Measurements from ENCODE around the gene RSKR. TPM values are rescaled to one million over a fixed set of nuclear protein-coding genes. Genes with fewer than 3 reads are reported as not detected.

The RSKR gene
- total RNA-seq, 1 donor from 2014 or later = 34.2 TPM

GRCh38 chr17:28571361-28572122 is 42.4 kb downstream of the RSKR start, which contains the start of gene PIGS:
PIGS (minus strand) TSS chr17:28571524; CDS start chr17:28571496, 28 bp downstream.
- no peaks in the 10 kb centered on the region for H3K9me3 Mint-ChIP-seq
- H3K27me3 Mint-ChIP-seq (ENCODE audit: low read depth) = no peaks in the 10 kb centered on the region
- peak within 1 kb of the TSS; percentile 35 for H3K27ac Mint-ChIP-seq (ENCODE audit: unreplicated experiment)
- TF ChIP-seq, protein P1, sequence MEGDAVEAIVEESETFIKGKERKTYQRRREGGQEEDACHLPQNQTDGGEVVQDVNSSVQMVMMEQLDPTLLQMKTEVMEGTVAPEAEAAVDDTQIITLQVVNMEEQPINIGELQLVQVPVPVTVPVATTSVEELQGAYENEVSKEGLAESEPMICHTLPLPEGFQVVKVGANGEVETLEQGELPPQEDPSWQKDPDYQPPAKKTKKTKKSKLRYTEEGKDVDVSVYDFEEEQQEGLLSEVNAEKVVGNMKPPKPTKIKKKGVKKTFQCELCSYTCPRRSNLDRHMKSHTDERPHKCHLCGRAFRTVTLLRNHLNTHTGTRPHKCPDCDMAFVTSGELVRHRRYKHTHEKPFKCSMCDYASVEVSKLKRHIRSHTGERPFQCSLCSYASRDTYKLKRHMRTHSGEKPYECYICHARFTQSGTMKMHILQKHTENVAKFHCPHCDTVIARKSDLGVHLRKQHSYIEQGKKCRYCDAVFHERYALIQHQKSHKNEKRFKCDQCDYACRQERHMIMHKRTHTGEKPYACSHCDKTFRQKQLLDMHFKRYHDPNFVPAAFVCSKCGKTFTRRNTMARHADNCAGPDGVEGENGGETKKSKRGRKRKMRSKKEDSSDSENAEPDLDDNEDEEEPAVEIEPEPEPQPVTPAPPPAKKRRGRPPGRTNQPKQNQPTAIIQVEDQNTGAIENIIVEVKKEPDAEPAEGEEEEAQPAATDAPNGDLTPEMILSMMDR (conservative IDR thresholded peaks at IDR 0.05) = no peak
- DNase-seq (ENCODE audit: low read depth, low spot score) = peak; percentile 91
- H3K36me3 Mint-ChIP-seq (ENCODE audit: low read depth) = peaks cover 6% of the 10 kb centered on the region
- peaks cover 38% of the 10 kb centered on the region for H3K4me1 Mint-ChIP-seq
- peak within 1 kb of the TSS; percentile 95 for H3K4me3 Mint-ChIP-seq

- Mint-ChIP-seq H3K9me3 (no peaks in the 10 kb centered on the region), H3K27ac (ENCODE audit: unreplicated experiment) (peak overlapping the region; percentile 35), H3K4me1 (peaks cover 31% of the 10 kb centered on the region), H3K36me3 (ENCODE audit: low read depth) (peaks cover 6% of the 10 kb centered on the region), H3K27me3 (ENCODE audit: low read depth) (no peaks in the 10 kb centered on the region), H3K4me3 (peak overlapping the region; percentile 95)
- TF ChIP-seq, protein P1 (conservative IDR thresholded peaks at IDR 0.05) = no peak
- DNase-seq (ENCODE audit: low read depth, low spot score) = peak; percentile 20
Measured at GRCh38 chr17:28570716-28571360, 43.1 kb downstream of the RSKR start.

DNA sequence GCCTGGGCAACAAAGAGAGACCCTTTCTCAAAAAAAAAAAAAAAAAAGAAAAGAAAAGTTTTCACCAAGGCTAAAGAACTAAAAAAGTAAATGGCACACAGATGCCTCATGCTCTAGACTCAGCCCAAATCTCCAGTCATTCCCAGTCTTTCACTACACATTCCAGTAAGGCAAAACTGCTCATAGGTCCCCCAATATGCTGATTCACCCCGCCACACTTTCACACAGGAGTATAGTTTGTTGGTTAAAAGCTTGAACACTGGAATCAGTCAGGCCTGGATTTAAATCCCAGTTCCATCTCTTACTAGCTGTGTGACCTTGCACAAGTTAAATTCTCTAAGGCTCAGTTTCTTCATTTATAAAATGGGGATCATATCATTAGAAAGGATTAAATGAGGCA is 44.5 kb downstream of the RSKR start:
- H3K27me3 Mint-ChIP-seq (ENCODE audit: low read depth) = no peaks in the 10 kb centered on the region

GRCh38 chr17:28567604-28568003 is 46.4 kb downstream of the RSKR start:
- Mint-ChIP-seq H3K27me3 (ENCODE audit: low read depth) (no peaks in the 10 kb centered on the region), H3K36me3 (ENCODE audit: low read depth) (peaks cover 6% of the 10 kb centered on the region), H3K4me1 (peaks cover 31% of the 10 kb centered on the region), H3K9me3 (no peaks in the 10 kb centered on the region), H3K27ac (ENCODE audit: unreplicated experiment) (no peak overlapping the region), H3K4me3 (peak overlapping the region; percentile 31)
- no peak for DNase-seq (ENCODE audit: low read depth, low spot score)
- TF ChIP-seq, protein P1 (conservative IDR thresholded peaks at IDR 0.05) = no peak

More for the DNA sequence above, 44.5 kb downstream of the RSKR start:
- Mint-ChIP-seq H3K4me3 (peak overlapping the region; percentile 95), H3K36me3 (ENCODE audit: low read depth) (peaks cover 6% of the 10 kb centered on the region), H3K4me1 (peaks cover 31% of the 10 kb centered on the region), H3K9me3 (no peaks in the 10 kb centered on the region), H3K27ac (ENCODE audit: unreplicated experiment) (no peak overlapping the region)
- TF ChIP-seq, protein P1 (conservative IDR thresholded peaks at IDR 0.05) = no peak
- no peak for DNase-seq (ENCODE audit: low read depth, low spot score)

- Mint-ChIP-seq H3K27ac (ENCODE audit: unreplicated experiment) (no peak overlapping the region), H3K9me3 (no peaks in the 10 kb centered on the region), H3K4me1 (peaks cover 6% of the 10 kb centered on the region), H3K36me3 (ENCODE audit: low read depth) (peaks cover 10% of the 10 kb centered on the region), H3K27me3 (ENCODE audit: low read depth) (no peaks in the 10 kb centered on the region), H3K4me3 (no peak overlapping the region)
- TF ChIP-seq, protein P1 (conservative IDR thresholded peaks at IDR 0.05) = no peak
- no peak for DNase-seq (ENCODE audit: low read depth, low spot score)
Measured at GRCh38 chr17:28563475-28563874, 50.5 kb downstream of the RSKR start.

Other genes with a start within 250 kb of the RSKR start
- gene SEBOX, start 249.0 kb downstream of the RSKR start, total RNA-seq = not detected in 2 replicates
- gene VTN, start 243.9 kb downstream of the RSKR start, total RNA-seq = 0.40 and 0.68 TPM in 2 replicates
- gene SARM1, start 242.5 kb downstream of the RSKR start, total RNA-seq = 47.5 and 52.5 TPM in 2 replicates
- gene SLC46A1, start 208.0 kb downstream of the RSKR start, total RNA-seq = 16.8 and 17.5 TPM in 2 replicates
- not detected in 2 replicates for gene SLC13A2, start 140.5 kb downstream of the RSKR start, total RNA-seq
- not detected in 2 replicates for gene FOXN1, start 107.8 kb downstream of the RSKR start, total RNA-seq
- gene UNC119, start 61.6 kb downstream of the RSKR start, total RNA-seq = 59.1 and 63.5 TPM in 2 replicates
- gene PIGS, start 42.7 kb downstream of the RSKR start, total RNA-seq = 63.5 and 71.1 TPM in 2 replicates
- 16.1 and 22.2 TPM in 2 replicates for gene ALDOC, start 37.3 kb downstream of the RSKR start, total RNA-seq
- gene SPAG5, start 15.2 kb downstream of the RSKR start, total RNA-seq = 147 and 151 TPM in 2 replicates
- gene BLTP2, start 31.0 kb upstream of the RSKR start, total RNA-seq = 175 and 191 TPM in 2 replicates
- gene SDF2, start 47.7 kb upstream of the RSKR start, total RNA-seq = 47.4 and 48.2 TPM in 2 replicates
- gene SUPT6H, start 48.0 kb upstream of the RSKR start, total RNA-seq = 70.0 and 72.2 TPM in 2 replicates
- 11.7 and 12.5 TPM in 2 replicates for gene PROCA1, start 97.7 kb upstream of the RSKR start, total RNA-seq
- 83.5 and 87.4 TPM in 2 replicates for gene RAB34, start 103.7 kb upstream of the RSKR start, total RNA-seq
- 1,750 and 1,862 TPM in 2 replicates for gene RPL23A, start 105.8 kb upstream of the RSKR start, total RNA-seq
- gene TLCD1, start 112.0 kb upstream of the RSKR start, total RNA-seq = 6.1 and 6.3 TPM in 2 replicates
- 6.2 and 6.3 TPM in 2 replicates for gene NEK8, start 114.6 kb upstream of the RSKR start, total RNA-seq
- gene TRAF4, start 129.8 kb upstream of the RSKR start, total RNA-seq = 163 and 172 TPM in 2 replicates
- gene FAM222B, start 228.6 kb upstream of the RSKR start, total RNA-seq = 29.6 and 33.0 TPM in 2 replicates
- 63.0 and 64.4 TPM in 2 replicates for gene ERAL1, start 240.8 kb upstream of the RSKR start, total RNA-seq

Measured in neural crest cell (in vitro differentiated cells).